Fibroblast of upper back skin (primary cell): Measurements from ENCODE around the gene SH2D7.

Experiments used
- DNase-seq: peaks from one replicate; pipeline ENCODE4 v3.0.0-alpha.2; 2013

The SH2D7 gene

GRCh38 chr15:78092261-78093041, at the start of gene SH2D7:
Gene SH2D7 (plus strand): TSS chr15:78092561. CDS start chr15:78092585, 24 bp downstream.
- no peak for DNase-seq

GRCh38 chr15:78044407-78045155, 47.8 kb upstream of the SH2D7 start:
- DNase-seq: no peak

GRCh38 chr15:78045189-78045588, 47.2 kb upstream of the SH2D7 start:
- no peak for DNase-seq

- DNase-seq: no peak
Measured at GRCh38 chr15:78046796-78047341, 45.5 kb upstream of the SH2D7 start.

- DNase-seq: peak; percentile 91
Measured at GRCh38 chr15:78047761-78048627, 44.4 kb upstream of the SH2D7 start.

GRCh38 chr15:78048628-78048920, 43.8 kb upstream of the SH2D7 start:
- DNase-seq: no peak

GRCh38 chr15:78049691-78050440, 42.5 kb upstream of the SH2D7 start:
- peak; percentile 91 for DNase-seq

- no peak for DNase-seq
Measured at GRCh38 chr15:78050441-78050809, 41.9 kb upstream of the SH2D7 start.

GRCh38 chr15:78050826-78051225, 41.5 kb upstream of the SH2D7 start:
- peak; percentile 35 for DNase-seq

- no peak for DNase-seq
Measured at GRCh38 chr15:78051596-78051995, 40.8 kb upstream of the SH2D7 start.

- DNase-seq: peak; percentile 70
Measured at GRCh38 chr15:78052001-78052401, 40.4 kb upstream of the SH2D7 start.

- DNase-seq: no peak
Measured at GRCh38 chr15:78052545-78052944, 39.8 kb upstream of the SH2D7 start.

GRCh38 chr15:78054518-78054917, 37.8 kb upstream of the SH2D7 start:
- no peak for DNase-seq

GRCh38 chr15:78054966-78055365, 37.4 kb upstream of the SH2D7 start:
- no peak for DNase-seq

GRCh38 chr15:78055919-78056713, 36.2 kb upstream of the SH2D7 start:
- no peak for DNase-seq

GRCh38 chr15:78056714-78057269, 35.6 kb upstream of the SH2D7 start:
- DNase-seq: no peak

GRCh38 chr15:78057803-78058202, 34.6 kb upstream of the SH2D7 start:
- no peak for DNase-seq

GRCh38 chr15:78058401-78058935, 33.9 kb upstream of the SH2D7 start:
- DNase-seq: no peak

GRCh38 chr15:78059110-78059839, 33.1 kb upstream of the SH2D7 start:
- no peak for DNase-seq

- DNase-seq: no peak
Measured at GRCh38 chr15:78060232-78060631, 32.1 kb upstream of the SH2D7 start.
